ENCODE results near the gene TLX3.

The TLX3 gene

DNA sequence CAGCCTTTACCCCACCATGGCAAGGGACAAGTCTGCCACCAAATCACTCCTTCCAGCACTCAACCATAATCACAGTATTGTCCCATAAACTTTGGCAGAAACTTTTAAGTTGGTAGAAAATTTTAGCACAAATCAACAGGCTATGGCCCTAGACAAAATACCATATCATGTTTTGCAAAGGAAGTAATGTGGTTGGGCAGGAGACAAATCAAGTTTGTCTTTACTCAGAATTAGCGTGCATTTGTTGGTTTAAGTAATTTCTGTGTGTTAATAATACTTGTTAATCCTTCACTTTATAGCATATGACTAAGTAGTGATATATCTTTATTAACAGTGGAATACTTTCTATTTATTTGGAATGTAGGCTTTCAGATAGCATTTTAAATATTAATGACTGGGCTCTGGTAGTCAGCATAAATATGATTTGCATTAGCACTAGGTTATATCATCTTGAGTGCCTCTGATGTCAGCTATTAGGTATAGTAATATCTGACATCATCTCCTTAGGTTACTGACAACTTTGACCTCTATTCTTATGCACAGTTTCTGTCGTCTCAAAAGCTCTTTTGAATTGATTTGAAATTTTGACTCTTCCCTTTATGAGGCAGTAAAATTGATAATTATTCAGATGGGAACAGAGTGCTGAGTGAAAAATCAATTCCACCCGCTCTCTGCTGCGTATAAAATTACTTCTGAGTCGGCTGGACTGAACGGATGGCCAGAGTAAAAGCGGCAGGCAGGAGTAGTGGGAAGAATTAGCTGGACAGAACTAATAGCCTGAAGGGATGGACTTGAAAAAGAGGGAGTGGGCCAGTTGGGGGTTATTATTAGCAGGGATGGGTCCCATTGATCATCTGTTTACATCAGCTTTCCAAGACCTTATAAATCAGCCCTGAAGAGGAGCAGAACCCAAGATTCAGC lies 40.1 kb upstream of the TLX3 start:
- DNase-seq: no peak
- H3K27me3 ChIP-seq: no peaks in the 10 kb centered on the region
- TF ChIP-seq, protein P1, sequence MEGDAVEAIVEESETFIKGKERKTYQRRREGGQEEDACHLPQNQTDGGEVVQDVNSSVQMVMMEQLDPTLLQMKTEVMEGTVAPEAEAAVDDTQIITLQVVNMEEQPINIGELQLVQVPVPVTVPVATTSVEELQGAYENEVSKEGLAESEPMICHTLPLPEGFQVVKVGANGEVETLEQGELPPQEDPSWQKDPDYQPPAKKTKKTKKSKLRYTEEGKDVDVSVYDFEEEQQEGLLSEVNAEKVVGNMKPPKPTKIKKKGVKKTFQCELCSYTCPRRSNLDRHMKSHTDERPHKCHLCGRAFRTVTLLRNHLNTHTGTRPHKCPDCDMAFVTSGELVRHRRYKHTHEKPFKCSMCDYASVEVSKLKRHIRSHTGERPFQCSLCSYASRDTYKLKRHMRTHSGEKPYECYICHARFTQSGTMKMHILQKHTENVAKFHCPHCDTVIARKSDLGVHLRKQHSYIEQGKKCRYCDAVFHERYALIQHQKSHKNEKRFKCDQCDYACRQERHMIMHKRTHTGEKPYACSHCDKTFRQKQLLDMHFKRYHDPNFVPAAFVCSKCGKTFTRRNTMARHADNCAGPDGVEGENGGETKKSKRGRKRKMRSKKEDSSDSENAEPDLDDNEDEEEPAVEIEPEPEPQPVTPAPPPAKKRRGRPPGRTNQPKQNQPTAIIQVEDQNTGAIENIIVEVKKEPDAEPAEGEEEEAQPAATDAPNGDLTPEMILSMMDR (IDR thresholded peaks at IDR 0.05; ENCODE audit: low read depth, low read length): no peak
- no peaks in the 10 kb centered on the region for H3K9me3 ChIP-seq
- peaks cover 8% of the 10 kb centered on the region; the same call in 1 of the 2 replicates for H3K36me3 ChIP-seq
- H3K4me1 ChIP-seq: no peaks in the 10 kb centered on the region
- no peak overlapping the region for H3K4me3 ChIP-seq (ENCODE audit: low read depth, low read length)

DNA sequence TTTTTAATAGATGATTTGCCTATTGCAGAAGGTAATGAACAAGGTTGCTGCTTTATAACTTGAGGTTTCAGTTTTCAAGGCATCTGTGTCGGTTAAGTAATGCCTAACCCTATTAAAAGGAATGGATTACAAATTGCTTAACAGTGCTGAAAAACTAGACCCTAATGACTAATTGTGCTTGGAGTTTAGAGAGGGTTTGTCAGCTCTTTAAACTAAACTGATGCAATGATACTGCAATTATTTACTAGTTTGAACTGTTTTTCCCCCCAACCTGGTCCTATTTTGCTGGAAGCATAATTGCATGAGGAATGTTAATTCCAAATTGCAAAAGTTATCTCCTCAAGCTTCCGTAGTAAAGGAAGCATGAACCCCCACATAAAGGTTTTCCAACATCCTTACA lies 39.3 kb upstream of the TLX3 start:
- Histone ChIP-seq H3K36me3 (peaks cover 8% of the 10 kb centered on the region; the same call in 1 of the 2 replicates), H3K27me3 (no peaks in the 10 kb centered on the region), H3K4me1 (peaks cover 3% of the 10 kb centered on the region), H3K9me3 (no peaks in the 10 kb centered on the region), H3K4me3 (ENCODE audit: low read depth, low read length) (no peak overlapping the region)
- TF ChIP-seq, protein P1 (IDR thresholded peaks at IDR 0.05; ENCODE audit: low read depth, low read length): no peak
- no peak for DNase-seq

DNA sequence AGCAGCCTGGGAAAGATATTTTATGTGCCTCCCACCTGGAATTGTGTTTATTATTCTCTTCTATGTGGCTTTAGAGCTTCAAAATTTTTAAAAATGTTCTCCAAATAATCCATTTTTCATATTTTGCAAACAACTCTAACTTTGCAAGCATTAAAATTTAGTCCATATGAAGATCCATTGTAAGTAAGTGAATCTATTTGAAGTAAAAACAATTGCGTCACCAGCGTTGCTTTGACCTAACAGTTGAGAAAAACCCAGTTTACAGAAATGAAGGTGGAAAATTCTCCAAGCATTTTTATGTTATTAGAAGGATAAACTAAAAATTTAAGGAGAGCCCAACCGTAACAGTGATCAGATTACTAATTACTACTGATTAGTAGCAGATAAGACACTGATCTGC lies 38.9 kb upstream of the TLX3 start:
- peaks cover 8% of the 10 kb centered on the region; the same call in 1 of the 2 replicates for H3K36me3 ChIP-seq
- DNase-seq: no peak
- no peak overlapping the region for H3K4me3 ChIP-seq (ENCODE audit: low read depth, low read length)
- TF ChIP-seq, protein P1 (IDR thresholded peaks at IDR 0.05; ENCODE audit: low read depth, low read length): no peak
- H3K4me1 ChIP-seq: peaks cover 7% of the 10 kb centered on the region
- no peaks in the 10 kb centered on the region for H3K27me3 ChIP-seq
- H3K9me3 ChIP-seq: no peaks in the 10 kb centered on the region

DNA sequence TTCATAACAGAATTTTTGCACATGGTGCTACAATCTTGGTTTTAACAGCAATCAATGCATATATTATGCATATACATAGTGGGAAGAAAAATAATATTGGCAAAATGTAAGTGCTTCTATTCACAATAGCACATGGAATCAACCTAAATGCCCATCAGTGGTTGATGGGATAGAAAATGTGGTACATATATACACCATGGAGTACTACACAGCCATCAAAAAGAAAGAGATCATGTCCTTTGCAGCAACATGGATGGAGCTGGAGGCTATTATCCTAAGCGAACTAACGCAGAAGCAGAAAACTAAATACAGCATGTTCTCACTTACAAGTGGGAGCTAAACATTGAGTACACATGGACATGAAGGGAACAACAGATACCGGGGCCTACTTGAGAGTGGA lies 37.2 kb upstream of the TLX3 start:
- TF ChIP-seq, protein P1 (IDR thresholded peaks at IDR 0.05; ENCODE audit: low read depth, low read length): no peak

DNA sequence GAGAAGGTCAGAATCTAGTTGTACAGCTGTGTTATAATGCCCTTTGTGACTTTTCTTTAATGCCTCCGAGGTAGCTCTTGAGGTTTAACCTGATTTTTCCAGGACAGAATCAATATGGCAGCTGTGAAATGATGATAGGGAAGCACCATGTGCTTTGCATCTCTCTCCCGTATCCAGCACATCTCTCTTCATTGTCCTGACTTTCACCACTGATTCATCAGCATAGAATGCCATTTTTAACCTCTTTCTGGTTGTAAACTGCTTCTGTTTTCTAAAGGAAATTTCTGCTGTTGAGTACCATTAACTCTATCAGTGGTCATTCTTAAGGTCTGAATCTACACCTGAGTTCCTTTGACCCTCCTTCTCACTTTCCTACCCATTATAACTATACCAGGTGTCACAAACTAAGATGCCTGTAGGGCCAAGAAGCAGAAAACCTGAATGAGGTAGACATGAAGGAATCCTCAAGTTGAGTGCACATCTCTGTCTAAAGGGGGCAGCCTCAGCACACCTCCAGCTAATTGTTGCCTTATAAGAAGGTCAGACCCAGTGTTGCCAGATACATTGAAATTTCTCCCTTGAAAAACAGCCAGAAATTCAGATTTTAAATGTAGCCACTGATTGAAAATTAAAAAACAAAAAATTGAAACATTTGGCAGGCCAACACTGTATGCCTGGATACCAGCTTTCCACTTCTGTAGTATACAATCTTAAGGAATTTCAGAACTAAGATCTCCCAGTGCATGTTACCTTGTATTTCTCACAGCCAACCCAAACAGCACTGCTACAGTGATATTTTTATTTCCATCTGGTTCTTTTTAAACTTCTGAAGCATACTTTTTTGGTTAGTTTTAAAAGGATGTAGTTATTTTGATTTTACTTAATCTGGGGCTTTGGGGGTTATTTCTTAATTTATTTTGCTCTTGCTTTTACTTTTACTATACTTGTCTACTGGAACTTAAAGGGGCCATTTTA lies 35.8 kb upstream of the TLX3 start:
- no peaks in the 10 kb centered on the region for H3K27me3 ChIP-seq
- peaks cover 19% of the 10 kb centered on the region for H3K4me1 ChIP-seq
- peak; percentile 18 for DNase-seq
- H3K36me3 ChIP-seq: peaks cover 8% of the 10 kb centered on the region; the same call in 1 of the 2 replicates
- TF ChIP-seq, protein P1 (IDR thresholded peaks at IDR 0.05; ENCODE audit: low read depth, low read length): peak; percentile 69
- H3K9me3 ChIP-seq: no peaks in the 10 kb centered on the region
- H3K4me3 ChIP-seq (ENCODE audit: low read depth, low read length): no peak overlapping the region

More for the DNA sequence above, 37.2 kb upstream of the TLX3 start:
- no peak overlapping the region for H3K4me3 ChIP-seq (ENCODE audit: low read depth, low read length)
- H3K9me3 ChIP-seq: no peaks in the 10 kb centered on the region
- no peaks in the 10 kb centered on the region for H3K27me3 ChIP-seq
- peaks cover 8% of the 10 kb centered on the region; the same call in 1 of the 2 replicates for H3K36me3 ChIP-seq
- DNase-seq: no peak
- peaks cover 19% of the 10 kb centered on the region for H3K4me1 ChIP-seq

Data from BE2C (cell line).